ENCODE measurements around the gene SMAP1. TPM values are rescaled to one million over a fixed set of nuclear protein-coding genes. Genes with fewer than 3 reads are reported as not detected.

SMAP1 gene
- total RNA-seq, 6 experiments from 2014 or later = 9.1 to 16.1 (median 12.2) TPM

GRCh38 chr6:70669133-70669532 is 1.4 kb downstream of the SMAP1 start:
- Histone ChIP-seq H3K36me3 (no peaks in the 10 kb centered on the region), H3K4me1 (peaks cover 0 to 9% (median 4%) of the 10 kb centered on the region in 4 donors), H3K27ac (no peak overlapping the region), H3K27me3 (no peaks in the 10 kb centered on the region), H3K9me3 (no peaks in the 10 kb centered on the region), H3K4me3 (peak overlapping the region in 2 of 3 donors; percentile 77 to 90)
- WGBS (ENCODE audit: insufficient coverage, low coverage, low lambda C conversion rate, missing lambda C conversion rate) = 25% methylated on average over 4 of the region's 4 CpGs
- intact Hi-C loops (cut with DNase I) = no loop called here
- no peak for DNase-seq
- ATAC-seq = peak in 1 of 4 donors; percentile 35
- no peak for TF ChIP-seq CTCF (IDR thresholded peaks at IDR 0.05)
- TF ChIP-seq POLR2A (IDR thresholded peaks at IDR 0.05) = no peak

GRCh38 chr6:70672549-70672948 is 4.9 kb downstream of the SMAP1 start:
- intact Hi-C loops (cut with DNase I) = no loop called here
- no peak for TF ChIP-seq CTCF (IDR thresholded peaks at IDR 0.05)
- TF ChIP-seq POLR2A (IDR thresholded peaks at IDR 0.05) = no peak
- H3K4me3 ChIP-seq = no peak overlapping the region
- H3K27ac ChIP-seq = no peak overlapping the region
- ATAC-seq = no peak
- no peaks in the 10 kb centered on the region for H3K9me3 ChIP-seq
- no peak for DNase-seq
- H3K27me3 ChIP-seq = no peaks in the 10 kb centered on the region
- peaks cover 0 to 9% (median 4%) of the 10 kb centered on the region in 4 donors for H3K4me1 ChIP-seq
- no peaks in the 10 kb centered on the region for H3K36me3 ChIP-seq
- WGBS (ENCODE audit: insufficient coverage, low coverage, low lambda C conversion rate, missing lambda C conversion rate) = 31% methylated on average over 1 of the region's 1 CpG

- WGBS (ENCODE audit: insufficient coverage, low coverage, low lambda C conversion rate, missing lambda C conversion rate) = 17% methylated on average over 1 of the region's 2 CpGs
- H3K4me3 ChIP-seq = no peak overlapping the region
- TF ChIP-seq POLR2A (IDR thresholded peaks at IDR 0.05) (no peak), CTCF (IDR thresholded peaks at IDR 0.05) (no peak)
- DNase-seq (no peak), ATAC-seq (no peak)
- H3K36me3 ChIP-seq = no peaks in the 10 kb centered on the region
- intact Hi-C loops (cut with DNase I) = no loop called here
- H3K9me3 ChIP-seq = no peaks in the 10 kb centered on the region
- no peaks in the 10 kb centered on the region for H3K27me3 ChIP-seq
- peaks cover 0 to 9% (median 4%) of the 10 kb centered on the region in 4 donors for H3K4me1 ChIP-seq
- H3K27ac ChIP-seq = no peak overlapping the region
These were observed 5.4 kb downstream of the SMAP1 start for GRCh38 chr6:70673054-70673453.

GRCh38 chr6:70673601-70674000 is 5.9 kb downstream of the SMAP1 start:
- Histone ChIP-seq H3K9me3 (no peaks in the 10 kb centered on the region), H3K27ac (no peak overlapping the region), H3K4me1 (peaks cover 0 to 9% (median 4%) of the 10 kb centered on the region in 4 donors), H3K27me3 (no peaks in the 10 kb centered on the region), H3K4me3 (no peak overlapping the region), H3K36me3 (no peaks in the 10 kb centered on the region)
- intact Hi-C loops (cut with DNase I) = no loop called here
- TF ChIP-seq POLR2A (IDR thresholded peaks at IDR 0.05) (no peak), CTCF (IDR thresholded peaks at IDR 0.05) (no peak)
- ATAC-seq = peak in 1 of 4 donors; percentile 34
- no peak for DNase-seq
- WGBS (ENCODE audit: insufficient coverage, low coverage, low lambda C conversion rate, missing lambda C conversion rate) = 77% methylated on average over 1 of the region's 1 CpG

GRCh38 chr6:70675822-70676221 is 8.1 kb downstream of the SMAP1 start:
- ATAC-seq (peak; percentile 41 to 68 (median 58)), DNase-seq (no peak)
- H3K4me1 ChIP-seq = no peaks in the 10 kb centered on the region
- no peak overlapping the region for H3K27ac ChIP-seq
- intact Hi-C loops (cut with DNase I) = no loop called here
- no peaks in the 10 kb centered on the region for H3K27me3 ChIP-seq
- H3K4me3 ChIP-seq = no peak overlapping the region
- 84% methylated on average over 3 of the region's 3 CpGs for WGBS (ENCODE audit: insufficient coverage, low coverage, low lambda C conversion rate, missing lambda C conversion rate)
- TF ChIP-seq POLR2A (IDR thresholded peaks at IDR 0.05) (no peak), CTCF (IDR thresholded peaks at IDR 0.05) (no peak)
- H3K36me3 ChIP-seq = no peaks in the 10 kb centered on the region
- H3K9me3 ChIP-seq = no peaks in the 10 kb centered on the region

Measured in right lobe of liver (tissue), 6 donors.